COR-L47 (cell line): ENCODE measurements around the gene ASPSCR1.

ENCODE experiments used
- DNase-seq: peaks from one replicate; lab custom pipeline; 2025; lab: John Stamatoyannopoulos, UW

ASPSCR1 gene

GRCh38 chr17:81999587-81999975 lies 22.2 kb downstream of the ASPSCR1 start:
- no peak for DNase-seq

DNA sequence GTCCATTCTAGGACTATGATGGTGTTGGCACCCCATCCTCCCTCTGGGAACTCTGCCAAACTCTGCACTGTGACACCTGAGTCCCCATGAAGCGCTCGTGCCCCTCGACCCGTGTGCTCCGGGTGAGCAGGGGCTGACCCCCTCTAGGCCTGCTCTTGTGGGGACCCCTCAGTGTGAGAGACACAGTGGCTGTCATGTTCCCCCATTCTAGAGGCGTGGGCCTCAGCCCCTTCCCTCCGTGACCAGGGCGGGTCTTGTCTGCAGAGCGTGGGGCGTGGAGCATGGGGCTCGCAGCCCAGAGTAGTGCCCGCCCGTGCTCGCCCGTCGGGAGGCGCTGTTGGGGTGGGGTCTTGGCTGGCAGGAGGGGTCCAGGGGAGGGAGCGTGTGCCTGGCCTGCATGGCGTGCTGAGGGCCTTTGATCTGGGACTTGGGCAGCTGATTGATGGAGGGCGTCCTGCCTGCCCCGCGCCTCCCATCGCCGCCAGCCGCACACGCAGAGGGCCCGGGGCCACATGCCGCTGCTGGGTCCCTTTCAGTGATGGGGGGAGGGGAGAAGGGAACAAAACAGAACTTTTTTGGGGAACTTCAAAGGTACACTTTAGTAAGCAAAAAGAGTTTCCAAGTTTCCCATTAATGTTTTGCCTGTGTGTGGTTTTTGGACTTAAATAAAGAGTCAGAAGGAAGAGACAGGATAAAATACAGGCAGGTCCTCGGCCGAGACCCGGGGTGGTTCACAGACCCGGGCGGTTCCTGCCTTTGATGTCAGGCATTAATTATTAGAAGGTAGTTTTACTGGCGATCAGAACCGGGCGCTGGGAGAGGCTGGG lies 22.8 kb downstream of the ASPSCR1 start:
- DNase-seq: no peak

- DNase-seq: no peak
Measured at GRCh38 chr17:82000803-82001570, 23.6 kb downstream of the ASPSCR1 start.

- no peak for DNase-seq
Measured at GRCh38 chr17:82001571-82002056, 24.2 kb downstream of the ASPSCR1 start.

GRCh38 chr17:82003411-82004381 lies 26.3 kb downstream of the ASPSCR1 start:
- no peak for DNase-seq

- no peak for DNase-seq
Measured at GRCh38 chr17:82004517-82005455, 27.4 kb downstream of the ASPSCR1 start.

DNA sequence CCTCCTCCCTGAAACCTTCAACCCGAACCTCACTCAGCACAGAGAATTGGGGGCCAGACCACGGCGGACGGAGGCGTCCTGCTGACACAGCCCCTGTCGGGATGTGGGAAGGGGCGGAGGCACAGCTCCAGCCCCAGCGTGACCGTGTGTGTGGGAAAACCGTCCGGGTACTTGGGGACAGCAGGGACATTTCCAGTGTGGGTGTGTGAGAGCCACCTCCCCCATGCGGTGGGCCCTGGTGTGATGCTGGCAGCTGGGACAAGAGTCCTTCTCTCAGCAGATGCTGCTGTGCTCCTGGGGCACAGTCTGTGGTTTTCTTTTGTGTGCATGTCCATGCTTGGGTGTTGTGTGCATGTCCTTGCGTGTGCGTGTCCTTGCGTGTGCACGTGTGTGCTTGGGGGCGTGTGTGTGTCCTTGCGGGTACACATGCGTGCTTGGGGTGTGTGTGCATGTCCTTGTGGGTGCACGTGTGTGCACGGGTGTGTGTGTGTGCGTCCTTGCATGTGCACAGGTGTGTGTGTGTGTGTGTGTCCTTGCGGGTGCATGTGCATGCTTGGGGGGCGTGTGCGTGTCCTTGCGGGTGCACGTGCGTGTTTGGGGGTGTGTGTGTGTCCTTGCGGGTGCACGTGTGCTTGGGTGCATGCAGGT lies 28.4 kb downstream of the ASPSCR1 start:
- DNase-seq: no peak

GRCh38 chr17:82006468-82007227 lies 29.2 kb downstream of the ASPSCR1 start:
- no peak for DNase-seq

DNA sequence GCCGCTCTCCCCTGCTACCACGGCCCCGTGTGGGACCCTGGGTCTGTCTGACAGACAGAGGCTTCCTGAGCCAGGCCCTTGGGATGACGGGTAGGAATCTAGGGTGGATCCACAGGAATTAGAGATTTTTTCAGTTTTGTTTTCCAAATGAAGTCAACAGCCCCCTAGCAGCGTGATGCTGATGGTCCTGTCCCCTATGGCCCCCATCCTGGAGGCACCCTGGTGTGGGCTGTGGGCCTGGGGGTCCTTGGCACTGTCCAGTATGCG lies 29.7 kb downstream of the ASPSCR1 start:
- no peak for DNase-seq

GRCh38 chr17:82007495-82008257 lies 30.2 kb downstream of the ASPSCR1 start:
- DNase-seq: no peak

DNA sequence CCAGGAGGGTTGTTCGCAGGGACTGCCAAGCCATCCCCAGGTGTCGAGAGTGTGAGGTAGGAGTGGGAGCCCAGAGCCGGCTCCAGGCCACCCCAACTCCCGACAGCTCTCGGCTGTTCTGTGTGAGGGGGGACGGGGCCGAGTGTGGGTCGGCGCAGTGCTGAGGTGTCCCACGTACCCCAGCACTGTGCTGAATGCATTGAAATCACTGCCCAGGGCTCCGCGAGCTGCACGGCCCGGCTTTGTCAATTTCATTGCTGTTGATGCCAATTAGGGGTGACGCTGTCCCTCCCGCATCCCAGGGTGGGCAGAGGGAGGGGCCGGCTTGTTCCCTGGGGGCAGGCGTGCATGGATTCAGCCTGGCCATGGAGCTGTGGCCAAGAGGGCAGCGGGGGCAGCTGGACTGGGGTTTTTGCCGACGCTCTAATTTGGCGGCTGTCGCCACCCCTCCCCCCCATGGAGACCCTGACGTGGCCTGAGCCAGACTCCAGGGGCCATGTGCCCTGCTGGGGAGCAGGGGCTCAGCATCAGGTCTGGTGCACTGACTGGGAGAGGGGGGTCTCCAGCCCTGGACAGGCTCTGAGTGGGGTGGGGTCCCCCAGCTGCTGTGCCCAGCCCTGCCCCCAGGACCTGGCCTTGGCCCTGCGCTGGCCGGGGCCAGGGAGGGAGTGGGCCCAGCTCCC lies 31.0 kb downstream of the ASPSCR1 start:
- no peak for DNase-seq

DNA sequence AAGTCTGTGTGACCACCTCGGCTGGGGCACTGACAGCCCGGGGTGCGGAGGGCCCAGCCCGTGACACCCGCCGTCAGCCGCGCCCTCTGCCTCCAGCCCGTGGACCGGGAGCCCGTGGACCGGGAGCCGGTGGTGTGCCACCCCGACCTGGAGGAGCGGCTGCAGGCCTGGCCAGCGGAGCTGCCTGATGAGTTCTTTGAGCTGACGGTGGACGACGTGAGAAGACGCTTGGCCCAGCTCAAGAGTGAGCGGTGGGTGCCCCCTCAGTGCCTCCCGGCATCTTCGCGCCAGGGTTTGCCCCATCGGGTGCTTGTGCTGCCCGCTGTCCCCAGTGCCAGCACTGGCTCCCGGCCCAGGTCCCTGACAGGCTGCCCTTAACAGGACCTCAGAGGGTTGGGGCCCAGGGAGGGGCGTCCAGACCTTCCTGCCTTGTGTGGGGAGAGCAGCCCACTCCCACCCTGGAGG lies 31.5 kb downstream of the ASPSCR1 start:
- no peak for DNase-seq

DNA sequence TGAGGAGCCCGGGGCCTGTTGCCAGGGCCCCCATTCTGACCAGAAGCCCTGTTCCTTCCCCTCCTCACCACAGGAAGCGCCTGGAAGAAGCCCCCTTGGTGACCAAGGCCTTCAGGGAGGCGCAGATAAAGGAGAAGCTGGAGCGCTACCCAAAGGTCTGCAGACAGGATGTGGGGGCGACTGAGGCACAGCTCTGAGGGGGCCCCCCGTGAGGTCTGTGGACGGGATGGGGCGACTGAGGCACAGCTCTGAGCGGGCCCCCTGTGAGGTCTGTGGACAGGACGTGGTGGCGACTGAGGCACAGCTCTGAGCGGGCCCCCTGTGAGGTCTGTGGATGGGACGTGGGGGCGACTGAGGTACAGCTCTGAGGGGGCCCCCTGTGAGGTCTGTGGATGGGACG lies 32.0 kb downstream of the ASPSCR1 start:
- DNase-seq: no peak

- no peak for DNase-seq
Measured at GRCh38 chr17:82010575-82011525, 33.4 kb downstream of the ASPSCR1 start.

GRCh38 chr17:82011617-82012187 lies 34.3 kb downstream of the ASPSCR1 start:
- no peak for DNase-seq

- DNase-seq: no peak
Measured at GRCh38 chr17:82012261-82012639, 34.8 kb downstream of the ASPSCR1 start.
